ENCODE measurements around the gene EPHX1.

DNA sequence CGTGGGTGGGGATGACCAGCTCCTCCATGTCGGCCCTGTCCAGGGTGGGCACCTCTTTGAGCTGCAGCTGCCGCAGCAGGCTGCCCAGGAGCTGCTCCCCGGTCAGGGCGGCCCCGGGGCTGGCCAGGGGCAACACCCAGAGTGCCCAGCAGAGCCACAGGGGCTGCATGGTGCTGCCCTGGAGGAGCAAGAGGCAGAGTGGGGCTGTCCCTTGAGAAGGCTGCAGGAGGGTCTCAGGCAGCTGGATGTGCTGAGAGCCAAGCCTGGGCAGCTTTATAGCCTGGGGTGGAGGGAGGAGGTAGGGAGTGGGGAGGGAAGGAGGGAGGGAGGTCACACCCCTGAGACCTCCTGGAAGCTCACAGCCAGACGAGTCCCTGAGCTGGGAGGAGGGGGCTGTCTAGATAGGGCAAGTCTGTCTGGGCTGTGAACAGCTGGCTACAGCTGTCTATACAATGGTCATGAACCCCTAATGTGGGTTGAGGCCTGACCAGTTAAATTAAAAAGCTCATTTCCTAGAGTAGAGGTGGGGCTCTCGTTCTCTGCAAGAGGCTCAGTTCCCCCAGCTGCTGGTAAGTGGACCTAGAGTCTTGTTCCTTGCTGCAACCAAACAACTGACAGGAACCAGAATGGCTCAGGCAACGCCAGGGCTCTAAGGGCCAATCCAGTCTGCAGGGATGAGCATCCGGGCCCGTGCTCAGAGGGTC is 79.1 kb downstream of the EPHX1 start, which contains the start of gene LEFTY1:
- TF ChIP-seq POLR2A (IDR thresholded peaks at IDR 0.05) = no peak
- TF ChIP-seq, protein P1, sequence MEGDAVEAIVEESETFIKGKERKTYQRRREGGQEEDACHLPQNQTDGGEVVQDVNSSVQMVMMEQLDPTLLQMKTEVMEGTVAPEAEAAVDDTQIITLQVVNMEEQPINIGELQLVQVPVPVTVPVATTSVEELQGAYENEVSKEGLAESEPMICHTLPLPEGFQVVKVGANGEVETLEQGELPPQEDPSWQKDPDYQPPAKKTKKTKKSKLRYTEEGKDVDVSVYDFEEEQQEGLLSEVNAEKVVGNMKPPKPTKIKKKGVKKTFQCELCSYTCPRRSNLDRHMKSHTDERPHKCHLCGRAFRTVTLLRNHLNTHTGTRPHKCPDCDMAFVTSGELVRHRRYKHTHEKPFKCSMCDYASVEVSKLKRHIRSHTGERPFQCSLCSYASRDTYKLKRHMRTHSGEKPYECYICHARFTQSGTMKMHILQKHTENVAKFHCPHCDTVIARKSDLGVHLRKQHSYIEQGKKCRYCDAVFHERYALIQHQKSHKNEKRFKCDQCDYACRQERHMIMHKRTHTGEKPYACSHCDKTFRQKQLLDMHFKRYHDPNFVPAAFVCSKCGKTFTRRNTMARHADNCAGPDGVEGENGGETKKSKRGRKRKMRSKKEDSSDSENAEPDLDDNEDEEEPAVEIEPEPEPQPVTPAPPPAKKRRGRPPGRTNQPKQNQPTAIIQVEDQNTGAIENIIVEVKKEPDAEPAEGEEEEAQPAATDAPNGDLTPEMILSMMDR (IDR thresholded peaks at IDR 0.05) = no peak

Measured in Peyer's patch (tissue), 4 donors.